GM12892 (cell line): ENCODE data around the gene KIFC3.
A peak's percentile ranks its signal among the peaks of the same experiment; 100 is the strongest.
"Not testable (repeated sequence)": the region's sequence is repeated elsewhere in the genome, so short reads cannot be mapped to it uniquely, and the experiment has no call there.

ENCODE experiments used
- DNase-seq: peaks from one replicate; pipeline ENCODE4 v3.0.0; 2011; ENCODE audit not compliant: insufficient read length
- FAIRE-seq: peaks from 2 replicates; lab custom pipeline; 2011; peaks lifted over from hg19 to GRCh38; lab: Jason Lieb, UNC
- POLR2A ChIP-seq: IDR thresholded peaks from 2 replicates; pipeline ENCODE4 v1.6.1; 2011; ENCODE audit warnings: low read depth, low read length, control low read depth
- POLR2AphosphoS5 ChIP-seq: IDR thresholded peaks from 2 replicates; pipeline ENCODE4 v1.6.1; 2011; ENCODE audit warnings: low read depth, low read length, control low read depth
- TAF1 ChIP-seq: IDR thresholded peaks from 2 replicates; pipeline ENCODE4 v1.6.1; 2011; ENCODE audit warnings: low read depth, mild to moderate bottlenecking, control low read depth, low read length, borderline replicate concordance

The KIFC3 gene

DNA sequence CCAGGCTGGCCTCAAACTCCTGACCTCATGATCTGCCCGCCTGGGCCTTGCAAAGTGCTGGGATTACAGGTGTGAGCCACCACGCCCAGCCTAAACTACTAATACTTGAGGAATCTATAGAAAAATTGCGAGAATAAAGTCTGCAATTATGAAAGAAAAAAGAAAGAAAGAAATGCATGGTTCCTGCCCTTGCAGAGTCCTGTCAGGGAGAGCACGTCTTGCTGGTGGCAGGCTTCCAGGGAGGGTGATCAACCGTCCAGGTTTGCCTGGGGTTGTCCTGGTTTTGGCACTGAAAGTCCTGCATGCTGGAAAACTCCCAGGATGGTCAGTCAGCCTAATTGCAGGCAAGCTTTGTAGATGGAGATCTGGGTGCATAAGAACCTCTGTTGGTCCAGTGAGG is 21.5 kb upstream of the KIFC3 start:
- no peak for TF ChIP-seq POLR2AphosphoS5
- no peak for TF ChIP-seq TAF1
- no peak for TF ChIP-seq POLR2A
- no peak for DNase-seq
- FAIRE-seq, result no peak

DNA sequence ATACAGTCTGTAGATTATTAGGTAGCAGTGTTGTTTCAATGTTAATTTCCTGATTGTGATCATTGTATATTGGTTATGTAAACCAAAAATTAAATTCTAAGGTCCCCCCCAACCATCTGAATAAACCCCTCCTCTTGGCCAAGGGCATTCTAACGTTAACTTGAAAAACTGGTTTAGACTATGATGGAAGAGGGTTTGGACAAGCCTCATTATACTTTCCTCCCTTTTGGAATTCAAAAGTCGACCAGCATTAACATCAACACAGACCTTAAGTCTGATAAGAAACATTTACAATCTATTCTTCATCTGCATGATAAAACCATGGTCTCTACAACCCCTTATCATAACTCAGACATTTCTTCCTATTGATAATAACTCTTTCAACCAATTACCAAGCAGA is 20.6 kb upstream of the KIFC3 start:
- FAIRE-seq (no peak), DNase-seq (no peak)
- TF ChIP-seq POLR2AphosphoS5 (no peak), POLR2A (no peak)

DNA sequence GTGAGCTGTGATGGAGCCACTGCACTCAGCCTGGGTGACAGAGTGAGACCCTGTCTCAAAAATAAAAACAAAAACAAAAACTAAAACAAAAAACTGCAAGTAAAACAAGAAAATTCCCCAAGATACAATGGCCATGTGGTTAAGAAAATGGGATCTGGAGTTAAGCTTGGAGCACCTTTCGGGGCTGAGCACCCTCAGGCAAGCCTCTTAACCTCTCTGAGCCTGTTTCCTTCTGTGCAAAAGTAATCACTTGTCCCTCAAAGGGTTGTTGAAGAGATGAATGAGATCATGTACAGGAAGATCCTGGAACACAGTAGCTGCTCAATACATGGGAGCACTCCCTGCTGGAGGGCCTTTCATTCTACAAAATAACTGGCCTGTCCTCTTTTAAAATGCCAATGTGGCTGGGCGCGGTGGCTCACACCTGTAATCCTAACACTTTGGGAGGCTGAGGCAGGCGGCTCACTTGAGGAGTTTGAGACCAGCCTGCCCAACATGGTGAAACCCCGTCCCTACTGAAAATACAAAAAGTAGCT is 19.8 kb upstream of the KIFC3 start:
- no peak for DNase-seq
- TF ChIP-seq POLR2AphosphoS5 (no peak), TAF1 (no peak), POLR2A (no peak)
- no peak for FAIRE-seq

DNA sequence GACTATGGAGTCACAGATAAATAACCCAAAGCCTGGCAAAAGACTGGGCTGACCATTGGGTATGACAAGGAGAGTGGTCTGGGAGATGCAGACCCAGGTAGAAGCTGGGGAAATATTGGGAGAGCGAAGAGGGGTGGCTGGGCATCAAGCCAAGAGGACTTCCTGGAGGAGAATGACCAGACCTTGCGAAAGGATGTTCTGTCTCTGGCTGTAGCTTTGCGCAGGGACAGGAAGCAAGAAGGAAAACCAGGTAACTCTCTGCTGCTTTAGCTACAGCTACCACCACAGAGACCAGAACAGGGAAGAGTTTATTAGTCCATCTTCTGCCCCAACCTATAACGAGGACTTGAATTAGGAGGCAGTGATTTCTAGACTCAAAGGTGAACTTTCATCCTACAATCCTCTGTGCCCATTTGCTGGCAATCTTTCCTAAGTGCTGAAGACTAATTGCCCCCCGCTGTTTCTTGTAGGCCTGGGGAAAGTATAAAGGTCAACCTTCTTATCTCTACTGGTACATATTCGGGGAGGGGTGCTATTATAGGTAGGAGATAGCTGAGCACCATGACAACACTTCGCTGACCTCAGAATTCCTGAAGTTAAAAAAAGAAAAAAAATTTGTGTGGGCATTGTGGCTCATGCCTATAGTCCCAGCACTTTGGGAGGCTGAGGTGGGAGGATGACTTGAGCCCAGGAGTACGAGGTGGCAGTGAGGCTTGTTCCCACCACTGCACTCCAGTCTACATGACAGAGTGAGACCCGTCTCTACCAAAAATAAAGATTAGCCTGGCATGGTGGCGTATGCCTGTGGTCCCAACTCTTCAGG is 19.1 kb upstream of the KIFC3 start:
- DNase-seq, result no peak
- TF ChIP-seq POLR2AphosphoS5, result no peak
- TF ChIP-seq POLR2A, result no peak
- TF ChIP-seq TAF1, result no peak
- no peak for FAIRE-seq

DNA sequence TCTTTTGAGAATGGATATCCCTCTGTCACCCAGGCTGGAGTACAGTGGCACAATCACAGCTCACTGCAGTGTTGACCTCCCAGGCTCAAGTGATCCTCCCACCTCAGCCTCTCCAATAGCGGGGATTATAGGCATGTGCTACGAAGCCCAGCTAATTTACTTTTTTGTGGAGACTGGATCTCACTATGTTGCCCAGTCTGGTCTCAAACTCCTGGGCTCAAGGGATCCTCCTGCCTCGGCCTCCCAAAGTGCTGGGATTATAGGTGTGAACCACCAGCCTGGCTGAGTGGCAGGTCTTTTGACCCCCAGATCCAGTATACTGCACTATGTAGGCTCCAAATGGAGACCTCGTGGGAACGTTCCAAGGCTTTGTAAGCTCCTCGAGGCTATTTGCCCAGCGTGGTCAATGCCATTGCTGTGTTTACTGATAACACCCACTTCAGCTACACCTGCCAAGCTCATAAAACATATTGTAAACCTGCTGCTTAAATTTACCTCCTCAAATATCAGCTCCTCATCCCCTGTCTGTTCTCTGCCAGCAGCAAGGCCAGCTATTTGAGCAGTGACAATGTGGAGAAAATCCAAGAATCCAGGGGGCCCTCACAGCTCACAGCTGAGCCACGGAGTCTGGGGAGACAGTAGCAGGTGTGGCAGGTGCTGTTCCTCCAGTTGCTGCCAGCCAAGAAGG is 16.2 kb upstream of the KIFC3 start:
- TF ChIP-seq POLR2AphosphoS5, result no peak
- TF ChIP-seq TAF1, result no peak
- TF ChIP-seq POLR2A, result no peak
- DNase-seq, result no peak
- FAIRE-seq, result no peak

DNA sequence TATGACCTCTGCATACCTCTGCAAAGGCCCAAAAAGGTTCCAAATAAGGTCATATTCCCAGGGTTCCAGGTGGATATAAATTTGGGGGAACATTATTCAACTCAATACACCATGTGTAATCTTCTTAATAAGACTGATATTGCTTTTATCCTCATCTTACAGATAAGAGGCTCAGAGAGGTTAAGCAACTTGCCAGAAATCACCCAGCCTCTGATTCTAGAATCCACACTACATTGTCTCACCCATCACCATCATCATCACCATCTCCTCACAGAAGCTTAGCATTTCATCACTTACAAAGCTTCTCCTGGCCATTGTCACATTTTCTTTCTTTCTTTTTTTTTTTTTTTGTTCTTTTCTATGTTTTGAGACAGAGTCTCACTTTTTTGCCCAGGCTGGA is 15.4 kb upstream of the KIFC3 start:
- TF ChIP-seq TAF1 (no peak), POLR2A (no peak), POLR2AphosphoS5 (no peak)
- FAIRE-seq (no peak), DNase-seq (no peak)

DNA sequence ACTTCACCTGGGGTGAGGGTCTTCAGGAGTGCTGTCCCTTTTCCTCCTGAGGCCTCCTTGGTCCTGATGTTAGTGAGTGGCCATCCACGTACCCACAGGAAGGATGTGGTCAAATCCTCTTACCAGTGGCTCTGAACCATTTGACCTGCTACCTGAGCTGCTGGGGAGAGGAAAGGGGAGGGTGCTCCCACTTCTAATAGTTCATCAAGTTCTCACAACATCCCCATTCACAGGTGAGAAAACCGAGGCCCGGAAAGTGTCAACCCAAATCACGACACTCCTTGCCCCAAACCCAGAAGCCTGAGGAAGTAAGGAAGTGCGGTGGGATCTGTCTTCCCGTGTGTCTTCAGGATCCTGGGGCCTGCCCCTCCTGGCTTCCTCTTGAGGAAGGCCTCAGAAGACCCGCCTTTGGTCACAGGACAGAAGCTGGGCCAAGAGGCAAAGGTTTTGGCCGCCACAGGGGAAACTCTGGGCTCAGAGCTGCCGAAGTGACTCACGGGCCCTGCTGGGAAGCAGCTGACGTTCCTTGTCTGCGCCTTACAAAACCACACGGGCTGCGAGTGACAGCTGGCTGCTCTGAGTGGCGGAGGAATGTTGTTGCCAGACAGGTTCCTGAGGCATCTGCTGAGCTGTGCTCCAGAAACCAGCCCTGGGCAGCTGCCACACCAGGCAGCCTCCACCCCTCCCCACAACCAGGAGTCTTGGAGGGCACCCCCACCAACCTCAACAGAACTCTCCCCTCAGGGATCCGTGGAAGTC is 13.9 kb upstream of the KIFC3 start:
- FAIRE-seq (no peak), DNase-seq (no peak)
- TF ChIP-seq POLR2A, result no peak
- TF ChIP-seq POLR2AphosphoS5, result no peak
- no peak for TF ChIP-seq TAF1

DNA sequence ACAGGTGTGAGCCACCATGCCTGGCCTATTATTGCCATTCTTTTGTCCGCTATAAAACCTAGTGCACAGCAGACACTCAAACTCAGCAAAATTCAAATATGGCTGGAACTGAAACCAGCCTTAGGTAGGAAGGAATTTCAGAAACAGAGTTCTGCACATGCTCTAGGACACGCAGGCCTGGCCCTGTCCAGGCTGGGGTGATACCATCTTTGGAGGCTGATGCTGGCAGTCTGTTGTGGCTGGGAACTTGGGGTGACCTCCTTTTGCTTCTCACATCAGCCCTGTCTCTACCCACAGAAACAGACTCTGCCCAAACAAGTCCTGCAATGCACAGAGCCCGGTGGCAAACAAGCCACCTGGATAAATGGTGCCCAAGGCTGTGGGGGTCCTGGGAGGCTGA is 12.6 kb upstream of the KIFC3 start:
- no peak for TF ChIP-seq TAF1
- no peak for TF ChIP-seq POLR2AphosphoS5
- TF ChIP-seq POLR2A, result no peak
- no peak for DNase-seq
- no peak for FAIRE-seq

DNA sequence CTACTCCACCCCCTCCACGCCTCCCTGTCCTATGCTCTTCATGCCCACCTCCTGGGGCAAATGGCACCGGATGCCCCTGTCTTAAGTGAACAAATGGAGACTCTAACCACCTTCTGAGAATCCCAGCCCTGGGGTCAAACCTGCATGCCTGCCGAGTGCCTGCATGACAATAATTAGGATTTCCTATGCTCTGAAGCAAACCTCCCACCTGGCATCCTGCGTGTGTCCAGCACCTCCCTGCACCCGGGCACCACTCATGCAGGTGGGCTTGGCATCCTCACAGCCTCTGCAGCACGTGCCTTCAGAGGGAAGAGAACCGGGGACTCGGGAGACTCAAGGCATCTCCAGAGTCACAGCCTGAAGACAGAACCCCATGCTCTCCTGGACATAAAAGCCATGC is 11.2 kb upstream of the KIFC3 start:
- no peak for TF ChIP-seq POLR2A
- no peak for TF ChIP-seq TAF1
- no peak for TF ChIP-seq POLR2AphosphoS5
- FAIRE-seq (no peak), DNase-seq (no peak)

DNA sequence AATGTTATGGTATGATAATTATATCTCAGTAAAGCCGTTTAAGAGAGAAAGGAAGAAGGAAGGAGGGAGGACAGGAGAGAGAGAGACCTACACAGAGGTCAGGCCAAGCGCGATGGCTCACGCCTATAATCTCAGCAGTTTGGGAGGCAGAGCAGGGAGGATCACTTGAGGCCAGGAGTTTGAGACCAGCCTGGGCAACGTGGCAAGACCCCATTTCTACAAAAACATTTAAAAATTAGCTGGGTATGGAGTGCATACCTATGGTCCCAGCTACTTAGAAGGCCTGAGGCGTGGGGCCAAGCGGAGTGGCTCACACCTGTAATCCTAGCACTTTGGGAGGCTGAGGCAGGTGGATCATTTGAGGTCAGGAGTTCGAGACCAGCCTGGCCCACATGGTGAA is 9.0 kb upstream of the KIFC3 start:
- not testable (repeated sequence) for DNase-seq, FAIRE-seq

DNA sequence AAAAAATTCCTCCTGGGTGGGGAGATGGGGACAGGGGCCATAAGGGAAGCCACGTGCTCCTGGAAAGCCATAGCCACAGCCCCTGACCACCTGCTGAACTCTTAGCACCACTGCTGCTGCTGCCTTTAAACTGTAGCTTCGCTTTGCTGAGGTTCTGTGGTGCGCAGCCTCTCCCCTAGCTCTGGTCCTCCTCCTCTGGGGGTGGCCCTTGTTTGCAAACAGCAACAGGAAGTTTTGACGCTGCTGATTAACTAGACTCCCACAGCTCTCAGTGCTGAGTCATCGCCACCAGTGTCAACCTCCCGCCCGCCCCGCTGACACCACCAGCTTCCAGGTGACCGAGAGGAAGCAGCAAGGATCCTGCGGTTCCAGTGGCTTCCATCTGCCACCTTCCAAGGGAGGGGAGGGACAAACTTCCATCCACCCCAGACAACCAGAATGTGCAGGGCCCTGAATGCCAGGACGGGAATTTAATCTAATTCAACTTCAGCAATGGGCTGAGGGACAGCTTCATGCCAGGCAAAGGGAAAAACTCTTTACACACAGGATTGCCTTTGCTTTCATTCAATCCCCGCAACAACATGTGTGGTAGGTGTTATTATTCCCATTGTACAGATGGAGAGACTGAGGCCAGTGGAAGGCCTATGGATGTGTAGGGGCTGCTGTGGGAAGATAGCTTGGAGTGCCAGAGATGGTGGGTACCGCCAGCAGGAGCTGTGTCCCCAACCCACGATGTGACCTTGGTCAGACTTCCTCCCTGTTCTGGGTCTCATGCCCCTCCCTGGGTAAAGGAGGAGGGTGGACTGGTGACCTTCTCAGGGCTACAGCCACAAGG is 8.1 kb upstream of the KIFC3 start:
- peak; percentile 81 for FAIRE-seq
- peak; percentile 83 for DNase-seq
- peak; percentile 52; the same call in 1 of the 2 replicates for TF ChIP-seq POLR2A
- no peak for TF ChIP-seq POLR2AphosphoS5
- no peak for TF ChIP-seq TAF1
